Naive thymus-derived CD8-positive, alpha-beta T cell (primary cell): Measurements from ENCODE around the gene CXorf38. TPM values are rescaled to one million over a fixed set of nuclear protein-coding genes. Genes with fewer than 3 reads are reported as not detected.

ENCODE experiments used
- ATAC-seq, 2 donors: fragments of 150-1000 bp; cut with Tn5 transposase in 1 of 2; sonication (Bioruptor Pico), chemical (Tn5 transposase) in 1 of 2; 1 replicate in 1 of 2; 2 replicates in 1 of 2; pipeline ENCODE4 v1.10.0; 2021; ENCODE audit warnings: mild to moderate bottlenecking in 2 of 2, moderate library complexity in 2 of 2
- POLR2A ChIA-PET: fragments of 350-600 bp; sonication (Branson Sonifier 250); formaldehyde crosslinking; loops from one replicate; lab custom pipeline; 2021; ENCODE audit warnings: antibody characterized with exemption; lab: Charles Lee
- DNase-seq, 10 donors: peaks; one replicate each; pipeline versions ENCODE4 v3.0.0 to v3.0.0-alpha.2; 2020 to 2022
- H3K27ac Mint-ChIP-seq, 10 donors: one replicate each; pipeline ENCODE4 v1.8.0; 2020 to 2022; ENCODE audit warnings: mild to moderate bottlenecking in 10 of 10, mixed read lengths in 10 of 10, moderate library complexity in 4 of 10, inconsistent platforms in 1 of 10
- H3K27me3 Mint-ChIP-seq, 5 donors: one replicate each; pipeline ENCODE4 v1.8.0; 2021 to 2022; ENCODE audit warnings: mixed read lengths in 5 of 5
- H3K36me3 Mint-ChIP-seq, 3 donors: one replicate each; pipeline ENCODE4 v1.8.0; 2020 to 2022; ENCODE audit warnings: mixed read lengths in 3 of 3, mild to moderate bottlenecking in 2 of 3, inconsistent platforms in 1 of 3
- H3K4me1 Mint-ChIP-seq, 4 donors: one replicate each; pipeline ENCODE4 v1.8.0; 2021 to 2022; ENCODE audit warnings: mixed read lengths in 4 of 4
- H3K4me3 Mint-ChIP-seq, 10 donors: one replicate each; pipeline ENCODE4 v1.8.0; 2020 to 2022; ENCODE audit warnings: mild to moderate bottlenecking in 10 of 10, mixed read lengths in 10 of 10, moderate library complexity in 6 of 10, inconsistent platforms in 1 of 10
- H3K9me3 Mint-ChIP-seq, 9 donors: one replicate each; pipeline ENCODE4 v1.8.0; 2020 to 2022; ENCODE audit warnings: mixed read lengths in 9 of 9, mild to moderate bottlenecking in 3 of 9, inconsistent platforms in 1 of 9, moderate library complexity in 1 of 9
- polyA plus RNA-seq, 3 donors: library from polyadenylated mRNA; unstranded; fragments of 300-500 nt; fragmentation: Illumina TruSeq; gene quantifications; one replicate each; pipeline ENCODE4 v1.2.3, GENCODE V29; 2021
- total RNA-seq, 8 experiments: library from RNA in 2 of 8; stranded (reverse) in 2 of 8; gene quantifications; one replicate each; pipeline ENCODE4 v1.2.3 and lab custom pipeline; 2021 to 2026

CXorf38 gene
- total and polyA plus RNA-seq, 5 experiments from 2014 or later = 27.3 to 45.2 (median 36.6) TPM

- H3K27ac Mint-ChIP-seq = no peak overlapping the region
- no peak for DNase-seq
- H3K4me1 Mint-ChIP-seq = peaks cover 0 to 14% (median 4%) of the 10 kb centered on the region in 4 donors
- H3K27me3 Mint-ChIP-seq = no peaks in the 10 kb centered on the region
- no peak overlapping the region for H3K4me3 Mint-ChIP-seq
- peaks cover 0 to 62% (median 8%) of the 10 kb centered on the region in 3 donors for H3K36me3 Mint-ChIP-seq
- no peaks in the 10 kb centered on the region for H3K9me3 Mint-ChIP-seq
- POLR2A ChIA-PET = no interaction called here
- no peak for ATAC-seq
Observed at GRCh38 chrX:40660381-40660780, 13.0 kb upstream of the CXorf38 start.

GRCh38 chrX:40653535-40653934 lies 6.2 kb upstream of the CXorf38 start:
- DNase-seq = no peak
- ATAC-seq = no peak
- Mint-ChIP-seq H3K27ac (peak overlapping the region in 2 of 10 donors; percentile 22 to 76), H3K27me3 (no peaks in the 10 kb centered on the region), H3K36me3 (peaks cover 1 to 44% (median 4%) of the 10 kb centered on the region in 3 donors), H3K9me3 (no peaks in the 10 kb centered on the region), H3K4me3 (no peak overlapping the region), H3K4me1 (peaks cover 3 to 6% (median 4%) of the 10 kb centered on the region in 4 donors)
- POLR2A ChIA-PET = no interaction called here

GRCh38 chrX:40652664-40653063 lies 5.3 kb upstream of the CXorf38 start:
- ATAC-seq (no peak), DNase-seq (no peak)
- Mint-ChIP-seq H3K4me1 (peaks cover 3 to 8% (median 6%) of the 10 kb centered on the region in 4 donors), H3K9me3 (no peaks in the 10 kb centered on the region), H3K36me3 (peaks cover 1 to 44% (median 4%) of the 10 kb centered on the region in 3 donors), H3K27ac (peak overlapping the region in 5 of 10 donors; percentile 32 to 79 (median 46)), H3K27me3 (no peaks in the 10 kb centered on the region), H3K4me3 (no peak overlapping the region)
- POLR2A ChIA-PET = interaction anchor here (1.5 kb wide), 1 partner anchor 82 kb away, joined by 4 read pairs; the partner anchor contains the start of gene MED14

- peak; percentile 45 to 80 (median 66) for DNase-seq
- no peak for ATAC-seq
- no peak overlapping the region for H3K4me3 Mint-ChIP-seq
- H3K4me1 Mint-ChIP-seq = peaks cover 5 to 12% (median 7%) of the 10 kb centered on the region in 4 donors
- H3K27me3 Mint-ChIP-seq = no peaks in the 10 kb centered on the region
- peaks cover 1 to 36% (median 4%) of the 10 kb centered on the region in 3 donors for H3K36me3 Mint-ChIP-seq
- POLR2A ChIA-PET = interaction anchor here (0.5 to 1.5 kb wide), 3 partner anchors 83 to 433 kb away, joined by 3 to 8 read pairs (median 4); partner anchors contain the start of genes MED14 and USP9X
- no peaks in the 10 kb centered on the region for H3K9me3 Mint-ChIP-seq
- H3K27ac Mint-ChIP-seq = peak overlapping the region in 6 of 10 donors; percentile 17 to 83 (median 50)
Observed at GRCh38 chrX:40651620-40652223, 4.4 kb upstream of the CXorf38 start.

GRCh38 chrX:40646489-40647306 lies 663 bp downstream of the CXorf38 start:
- Mint-ChIP-seq H3K36me3 (peaks cover 0 to 20% (median 9%) of the 10 kb centered on the region in 3 donors), H3K27me3 (no peaks in the 10 kb centered on the region), H3K4me3 (peak overlapping the region; percentile 92 to 99 (median 96)), H3K9me3 (no peaks in the 10 kb centered on the region), H3K27ac (peak overlapping the region; percentile 73 to 98 (median 95)), H3K4me1 (peaks cover 28 to 43% (median 37%) of the 10 kb centered on the region in 4 donors)
- POLR2A ChIA-PET = interaction anchor here (0.6 to 2.1 kb wide), 2 partner anchors 89 to 545 kb away, joined by 3 to 12 read pairs; partner anchors contain the start of gene MED14
- DNase-seq (peak in 5 of 10 donors; percentile 0 to 62 (median 25)), ATAC-seq (peak; percentile 30 to 38)

- POLR2A ChIA-PET = no interaction called here
- peaks cover 27 to 42% (median 40%) of the 10 kb centered on the region in 4 donors for H3K4me1 Mint-ChIP-seq
- H3K27ac Mint-ChIP-seq = peak overlapping the region; percentile 93 to 99 (median 95)
- no peaks in the 10 kb centered on the region for H3K9me3 Mint-ChIP-seq
- H3K36me3 Mint-ChIP-seq = peaks cover 0 to 27% (median 9%) of the 10 kb centered on the region in 3 donors
- ATAC-seq (peak; percentile 53 to 55), DNase-seq (peak in 9 of 10 donors; percentile 7 to 69 (median 33))
- no peaks in the 10 kb centered on the region for H3K27me3 Mint-ChIP-seq
- peak overlapping the region; percentile 88 to 98 (median 94) for H3K4me3 Mint-ChIP-seq
Observed at GRCh38 chrX:40644821-40645358, 2.5 kb downstream of the CXorf38 start.

GRCh38 chrX:40644176-40644575 lies 3.2 kb downstream of the CXorf38 start:
- no peaks in the 10 kb centered on the region for H3K9me3 Mint-ChIP-seq
- H3K27ac Mint-ChIP-seq = peak overlapping the region; percentile 81 to 97 (median 94)
- ATAC-seq (no peak), DNase-seq (no peak)
- H3K4me3 Mint-ChIP-seq = peak overlapping the region; percentile 44 to 98 (median 94)
- H3K36me3 Mint-ChIP-seq = peaks cover 0 to 31% (median 9%) of the 10 kb centered on the region in 3 donors
- POLR2A ChIA-PET = no interaction called here
- H3K27me3 Mint-ChIP-seq = no peaks in the 10 kb centered on the region
- peaks cover 27 to 47% (median 42%) of the 10 kb centered on the region in 4 donors for H3K4me1 Mint-ChIP-seq

GRCh38 chrX:40637687-40638086 lies 9.7 kb downstream of the CXorf38 start:
- DNase-seq (no peak), ATAC-seq (no peak)
- no peaks in the 10 kb centered on the region for H3K9me3 Mint-ChIP-seq
- H3K27ac Mint-ChIP-seq = peak overlapping the region in 1 of 10 donors; percentile 50
- POLR2A ChIA-PET = no interaction called here
- no peaks in the 10 kb centered on the region for H3K27me3 Mint-ChIP-seq
- peaks cover 25 to 50% (median 30%) of the 10 kb centered on the region in 4 donors for H3K4me1 Mint-ChIP-seq
- peaks cover 6 to 83% (median 33%) of the 10 kb centered on the region in 3 donors for H3K36me3 Mint-ChIP-seq
- no peak overlapping the region for H3K4me3 Mint-ChIP-seq

- Mint-ChIP-seq H3K4me3 (no peak overlapping the region), H3K9me3 (peaks cover 0 to 3% (median 0%) of the 10 kb centered on the region in 9 donors), H3K27ac (peak overlapping the region in 4 of 10 donors; percentile 47 to 73 (median 66)), H3K4me1 (peaks cover 12 to 20% (median 18%) of the 10 kb centered on the region in 4 donors), H3K27me3 (no peaks in the 10 kb centered on the region), H3K36me3 (peaks cover 9 to 84% (median 29%) of the 10 kb centered on the region in 3 donors)
- POLR2A ChIA-PET = no interaction called here
- no peak for ATAC-seq
- DNase-seq = no peak
Observed at GRCh38 chrX:40632199-40632598, 15.2 kb downstream of the CXorf38 start.

- no peak for DNase-seq
- Mint-ChIP-seq H3K27ac (peak overlapping the region in 2 of 10 donors; percentile 6 to 14), H3K4me1 (peaks cover 5 to 10% (median 8%) of the 10 kb centered on the region in 4 donors), H3K36me3 (peaks cover 3 to 56% (median 7%) of the 10 kb centered on the region in 3 donors), H3K9me3 (peaks cover 0 to 3% (median 0%) of the 10 kb centered on the region in 9 donors), H3K4me3 (no peak overlapping the region), H3K27me3 (no peaks in the 10 kb centered on the region)
- ATAC-seq = no peak
- POLR2A ChIA-PET = no interaction called here
Observed at GRCh38 chrX:40628506-40628905, 18.9 kb downstream of the CXorf38 start.

- peaks cover 0 to 3% (median 0%) of the 10 kb centered on the region in 9 donors for H3K9me3 Mint-ChIP-seq
- POLR2A ChIA-PET = no interaction called here
- peaks cover 0 to 31% (median 3%) of the 10 kb centered on the region in 3 donors for H3K36me3 Mint-ChIP-seq
- DNase-seq (no peak), ATAC-seq (no peak)
- H3K27ac Mint-ChIP-seq = peak overlapping the region in 1 of 10 donors; percentile 5
- no peaks in the 10 kb centered on the region for H3K27me3 Mint-ChIP-seq
- H3K4me3 Mint-ChIP-seq = no peak overlapping the region
- no peaks in the 10 kb centered on the region for H3K4me1 Mint-ChIP-seq
Observed at GRCh38 chrX:40625294-40625693, 22.1 kb downstream of the CXorf38 start.

GRCh38 chrX:40623665-40624064 lies 23.7 kb downstream of the CXorf38 start:
- POLR2A ChIA-PET = no interaction called here
- no peak for DNase-seq
- H3K9me3 Mint-ChIP-seq = peaks cover 0 to 3% (median 0%) of the 10 kb centered on the region in 9 donors
- no peak overlapping the region for H3K4me3 Mint-ChIP-seq
- H3K27me3 Mint-ChIP-seq = no peaks in the 10 kb centered on the region
- ATAC-seq = no peak
- H3K4me1 Mint-ChIP-seq = no peaks in the 10 kb centered on the region
- no peak overlapping the region for H3K27ac Mint-ChIP-seq
- H3K36me3 Mint-ChIP-seq = peaks cover 0 to 17% (median 3%) of the 10 kb centered on the region in 3 donors
